HG03103 (cell line): ENCODE data around the gene AVPR1B.
"Not testable (repeated sequence)": the region's sequence is repeated elsewhere in the genome, so short reads cannot be mapped to it uniquely, and the experiment has no call there.

Experiments used
- ATAC-seq: cut with Tn5 transposase; IDR thresholded peaks from one replicate; pipeline ENCODE4 v1.9.1; 2021; ENCODE audit warnings: low read depth; ENCODE audit not compliant: unreplicated experiment

AVPR1B gene

GRCh38 chr1:206087091-206087490 is 30.1 kb downstream of the AVPR1B start:
- ATAC-seq: no peak

DNA sequence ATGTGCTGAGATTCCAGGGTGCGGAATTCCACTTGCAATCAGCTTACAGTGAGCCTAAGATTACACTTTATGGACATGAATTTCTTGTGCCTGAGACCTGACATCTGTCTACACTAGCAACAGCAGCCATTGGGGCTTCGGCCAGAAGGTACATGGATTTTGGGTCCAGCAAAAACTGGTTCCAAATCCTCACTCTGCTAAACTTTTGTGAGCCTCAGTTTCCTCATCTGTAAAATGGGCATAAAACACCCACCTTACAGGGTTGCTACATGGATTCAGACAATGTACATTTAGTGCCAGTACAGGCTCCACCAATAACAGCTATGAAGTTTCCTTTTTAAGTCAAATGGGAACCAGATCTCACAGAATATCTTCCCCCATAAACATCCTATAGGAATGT is 33.4 kb downstream of the AVPR1B start:
- ATAC-seq: no peak

DNA sequence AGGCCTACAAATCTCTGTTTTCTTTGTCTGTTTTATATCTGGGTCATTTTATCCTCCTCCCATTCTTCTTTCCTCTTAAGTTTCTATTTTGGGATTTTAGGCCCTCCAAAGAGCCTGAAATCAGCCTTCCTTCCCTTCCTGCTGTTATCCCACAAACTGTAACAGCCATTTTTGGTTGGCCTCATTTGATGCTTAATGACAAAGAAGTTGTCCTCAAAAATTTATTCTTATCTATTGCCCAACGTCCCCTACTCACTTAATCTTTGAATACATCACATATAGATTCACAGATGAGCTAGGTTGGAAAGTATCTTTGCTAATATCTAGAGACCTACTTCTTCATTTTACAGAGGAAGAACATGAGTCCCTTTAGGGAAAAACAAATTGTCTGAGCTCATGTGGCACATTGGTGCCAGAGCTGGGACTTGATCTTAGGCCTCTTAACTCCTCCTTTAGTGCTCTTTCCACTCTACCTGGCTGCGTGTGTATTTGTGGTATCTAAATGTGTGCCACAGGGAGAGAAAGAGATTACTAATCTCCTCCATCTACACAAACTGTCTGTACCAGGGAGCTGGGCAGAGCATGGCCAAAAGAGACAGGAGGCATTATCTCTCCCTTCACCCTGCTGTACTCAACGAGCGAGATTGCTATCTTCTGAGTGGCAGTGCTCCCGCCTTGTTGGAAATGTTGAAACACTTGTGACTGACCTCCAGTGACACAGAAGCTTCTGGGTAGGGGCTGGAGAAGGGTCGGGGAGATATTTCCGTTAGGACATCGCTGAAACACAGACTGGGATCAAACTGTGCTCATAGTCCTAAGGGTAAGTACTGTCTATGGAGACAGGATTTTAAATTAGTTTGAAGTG is 34.1 kb downstream of the AVPR1B start:
- no peak for ATAC-seq

- ATAC-seq: no peak
Measured at GRCh38 chr1:206081856-206082255, 35.3 kb downstream of the AVPR1B start.

GRCh38 chr1:206080026-206080820 is 37.0 kb downstream of the AVPR1B start:
- no peak for ATAC-seq

GRCh38 chr1:206079135-206079534 is 38.1 kb downstream of the AVPR1B start:
- no peak for ATAC-seq

GRCh38 chr1:206075786-206076755 is 41.1 kb downstream of the AVPR1B start:
- ATAC-seq: no peak

GRCh38 chr1:206074839-206075238 is 42.3 kb downstream of the AVPR1B start:
- no peak for ATAC-seq

DNA sequence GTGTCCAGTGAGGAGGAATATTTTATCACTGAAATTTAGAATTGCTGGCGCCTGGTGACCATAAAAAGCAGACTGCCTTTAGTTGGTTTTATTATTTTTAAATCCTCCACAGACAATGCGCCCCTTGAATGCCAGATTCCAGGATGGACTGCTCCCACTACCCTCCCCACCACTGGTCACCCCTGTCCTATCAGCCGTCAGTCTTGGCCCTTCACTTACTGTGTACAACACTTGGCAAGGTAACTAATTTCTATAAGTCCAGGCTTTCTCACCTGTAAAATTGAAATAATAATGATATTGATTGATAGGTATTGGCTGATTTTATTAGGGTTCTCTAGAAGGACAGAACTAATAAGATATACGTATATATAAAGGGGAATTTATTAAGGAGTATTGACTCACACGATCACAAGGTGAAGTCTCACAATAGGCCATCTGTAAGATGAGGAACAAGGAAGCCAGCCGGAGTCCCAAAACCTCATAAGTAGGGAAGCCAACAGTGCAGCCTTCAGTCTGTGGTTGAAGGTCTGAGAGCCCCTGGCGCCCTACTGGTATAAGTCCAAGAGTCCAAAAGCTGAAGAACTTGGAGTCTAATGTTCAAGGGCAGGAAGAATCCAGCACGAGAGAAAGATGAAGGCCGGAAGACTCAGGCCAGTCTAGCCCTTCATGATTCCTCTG is 46.4 kb downstream of the AVPR1B start:
- ATAC-seq: no peak

DNA sequence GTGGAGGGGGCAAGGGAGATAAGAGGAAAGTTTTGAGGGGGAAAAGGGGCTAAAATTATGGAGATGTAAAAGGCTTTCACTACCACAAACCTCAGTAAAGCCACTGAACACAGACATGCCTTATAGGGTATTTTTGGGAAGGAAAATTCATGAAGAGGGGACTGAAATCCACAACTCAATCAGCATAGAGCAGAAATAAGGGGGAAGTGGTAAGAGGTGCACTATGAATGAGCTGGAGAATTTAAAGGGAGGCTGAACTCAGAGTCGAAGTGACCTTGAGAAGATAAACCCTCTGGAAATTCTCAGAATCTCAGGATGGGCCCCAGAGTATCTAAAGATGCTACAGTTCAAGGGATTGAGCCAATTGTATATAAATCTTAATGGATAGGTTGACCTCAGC is 48.9 kb downstream of the AVPR1B start:
- no peak for ATAC-seq

GRCh38 chr1:206067486-206068227 is 49.5 kb downstream of the AVPR1B start:
- no peak for ATAC-seq

GRCh38 chr1:206066479-206067171 is 50.6 kb downstream of the AVPR1B start:
- ATAC-seq: peak; percentile 90

DNA sequence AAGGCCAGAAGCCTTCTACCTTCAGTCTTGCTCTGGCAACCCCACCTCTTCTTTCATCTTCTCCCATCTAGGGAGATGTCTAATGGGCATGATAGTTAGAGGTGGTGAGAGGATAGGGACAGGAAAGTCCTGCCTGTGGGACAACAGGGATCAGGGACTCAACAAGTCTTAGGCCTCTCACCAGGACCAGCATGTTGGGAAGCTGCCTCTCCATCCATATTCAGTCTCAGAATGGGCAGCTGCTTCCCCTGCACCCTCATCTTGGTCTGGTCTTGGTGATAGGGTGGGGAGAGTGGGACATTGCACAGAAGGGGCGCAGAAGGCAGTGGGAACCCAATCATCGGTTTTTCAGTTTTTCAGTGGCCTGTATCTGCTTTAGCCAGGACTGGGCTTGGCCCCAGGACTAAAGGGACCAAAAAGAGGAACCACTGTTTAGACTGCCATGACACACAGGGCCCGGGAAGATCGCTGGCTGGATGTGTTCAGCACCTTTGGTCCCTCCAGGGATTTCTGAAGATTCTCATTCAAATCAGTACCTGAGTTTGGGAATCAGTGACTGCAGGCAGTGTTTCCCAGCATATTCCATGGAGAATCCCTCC is 51.5 kb downstream of the AVPR1B start:
- ATAC-seq: no peak

- not testable (repeated sequence) for ATAC-seq
Measured at GRCh38 chr1:206064501-206064900, 52.7 kb downstream of the AVPR1B start.

DNA sequence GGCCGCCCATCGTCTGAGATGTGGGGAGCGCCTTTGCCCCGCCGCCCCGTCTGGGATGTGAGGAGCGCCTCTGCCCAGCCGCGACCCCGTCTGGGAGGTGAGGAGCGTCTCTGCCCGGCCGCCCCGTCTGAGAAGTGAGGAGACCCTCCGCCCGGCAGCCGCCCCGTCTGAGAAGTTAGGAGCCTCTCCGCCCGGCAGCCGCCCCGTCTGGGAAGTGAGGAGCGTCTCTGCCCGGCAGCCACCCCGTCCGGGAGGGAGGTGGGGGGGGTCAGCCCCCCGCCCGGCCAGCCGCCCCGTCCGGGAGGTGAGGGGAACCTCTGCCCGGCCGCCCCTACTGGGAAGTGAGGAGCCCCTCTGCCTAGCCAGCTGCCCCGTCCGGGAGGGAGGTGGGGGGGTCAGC is 53.2 kb downstream of the AVPR1B start:
- ATAC-seq: not testable (repeated sequence)

- ATAC-seq: no peak
Measured at GRCh38 chr1:206062464-206062863, 54.7 kb downstream of the AVPR1B start.

DNA sequence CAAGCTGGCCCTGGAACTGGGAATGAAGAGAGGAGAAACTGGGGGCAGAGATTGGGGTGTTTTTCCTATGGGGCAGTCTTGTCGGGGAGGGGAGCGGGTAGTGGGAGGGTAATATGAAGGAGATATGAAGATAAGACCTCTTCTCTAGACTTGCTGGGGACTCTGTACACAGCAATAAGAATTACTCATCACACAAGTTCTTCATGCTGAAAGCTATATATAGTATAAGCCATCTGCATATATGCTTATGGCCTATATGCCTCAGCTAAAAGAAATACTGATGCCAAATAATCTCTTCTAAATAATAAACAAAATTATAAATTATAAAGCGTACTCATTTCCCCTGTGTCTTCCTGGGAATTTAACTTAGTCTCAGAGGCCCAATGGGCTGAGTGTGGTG is 56.3 kb downstream of the AVPR1B start:
- no peak for ATAC-seq
